Fibroblast of skin of left biceps (primary cell): ENCODE results near the gene SLC2A4RG.
"Not testable (repeated sequence)": the region's sequence is repeated elsewhere in the genome, so short reads cannot be mapped to it uniquely, and the experiment has no call there.

ENCODE experiments used
- DNase-seq, 2 experiments: peaks; one replicate each; pipeline ENCODE4 v3.0.0-alpha.2; 2013; ENCODE audit warnings: low read depth in 2 of 2

SLC2A4RG gene

DNA sequence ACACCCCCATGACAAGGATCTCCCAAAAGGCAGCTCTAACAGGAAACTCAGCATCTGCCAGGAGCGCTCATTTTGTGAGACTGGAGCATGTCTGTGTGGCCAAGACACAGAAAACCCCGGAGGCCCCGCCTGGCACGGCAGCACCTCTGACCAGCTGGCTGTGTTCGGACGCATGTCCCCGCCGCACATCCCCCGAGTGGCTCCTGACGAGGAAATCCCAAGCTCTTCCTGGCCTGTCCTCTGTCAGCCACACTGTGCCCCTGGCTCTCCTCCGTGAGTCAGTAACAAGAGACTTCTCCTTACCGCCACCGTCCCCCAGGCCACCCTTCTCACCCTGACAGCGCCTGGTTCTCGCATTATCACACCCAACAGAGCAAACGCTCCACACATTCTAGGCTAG is 14.4 kb downstream of the SLC2A4RG start:
- DNase-seq = no peak

DNA sequence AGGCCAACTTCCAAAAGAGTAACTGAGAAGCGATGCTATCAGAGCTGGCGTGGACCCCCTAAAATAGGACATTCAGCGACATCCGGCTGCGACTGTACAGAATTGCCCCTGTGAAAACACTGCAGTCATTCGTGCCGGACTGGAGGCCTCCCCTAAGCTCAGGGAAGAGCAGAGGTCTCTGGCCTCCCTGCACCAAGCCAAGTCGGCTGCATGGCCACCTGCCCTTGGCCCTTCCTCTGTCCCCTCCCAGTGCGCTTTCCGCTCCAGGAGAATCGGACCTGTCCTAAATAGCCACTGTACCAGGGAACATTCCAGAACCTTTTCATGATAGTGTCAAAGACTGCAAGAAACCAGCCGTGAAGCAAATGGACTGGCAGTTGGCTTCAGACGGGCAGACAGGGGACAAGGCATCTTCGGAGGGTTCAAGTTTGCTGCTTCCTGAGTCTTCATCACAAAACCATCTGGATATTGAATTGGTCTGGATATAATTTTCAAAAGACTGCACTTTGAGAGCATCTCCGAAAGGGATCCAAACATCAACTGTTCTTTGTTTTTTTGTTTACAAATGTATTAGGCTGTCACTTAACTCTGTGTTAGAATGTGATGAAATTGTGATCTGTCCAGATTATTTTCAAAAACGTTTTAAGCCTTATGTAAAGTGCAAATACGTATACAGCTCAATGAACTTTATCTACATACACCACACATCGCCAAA is 16.5 kb downstream of the SLC2A4RG start:
- no peak for DNase-seq

DNA sequence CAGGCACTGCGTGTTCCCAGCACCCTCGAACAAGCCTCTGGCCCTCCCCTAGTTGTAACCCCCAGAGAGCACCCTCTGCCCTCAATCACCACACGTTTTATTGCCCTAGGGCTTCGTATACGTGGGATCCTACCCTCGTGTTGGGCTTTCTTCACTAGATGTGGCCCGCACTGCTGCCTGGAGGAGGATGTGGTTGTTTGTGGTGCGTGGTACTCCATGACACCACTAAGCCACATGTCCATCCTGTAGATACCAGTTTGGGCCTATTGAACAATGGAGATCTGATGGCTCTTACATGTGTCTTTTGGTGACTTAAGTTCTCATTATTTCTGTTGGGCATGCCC is 17.0 kb downstream of the SLC2A4RG start:
- DNase-seq = no peak

DNA sequence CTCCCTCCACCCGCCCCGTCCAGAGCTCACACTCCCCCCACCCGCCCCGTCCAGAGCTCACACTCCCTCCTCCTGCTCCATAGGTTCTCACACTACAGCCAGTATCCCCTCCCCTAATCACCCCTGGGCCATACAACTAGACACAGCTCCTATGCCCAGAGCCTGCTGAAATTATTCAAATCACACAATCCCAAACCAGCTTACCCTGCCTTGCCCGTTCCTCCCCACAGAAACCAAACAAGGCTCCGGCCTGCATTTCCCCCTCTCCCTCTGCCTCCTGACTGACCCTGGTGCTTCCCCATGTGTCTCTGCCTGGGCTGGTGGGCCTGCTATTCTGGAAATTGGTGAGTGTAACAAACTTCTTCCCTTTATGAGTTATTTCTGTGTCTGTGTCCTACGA is 18.6 kb downstream of the SLC2A4RG start:
- DNase-seq = no peak

DNA sequence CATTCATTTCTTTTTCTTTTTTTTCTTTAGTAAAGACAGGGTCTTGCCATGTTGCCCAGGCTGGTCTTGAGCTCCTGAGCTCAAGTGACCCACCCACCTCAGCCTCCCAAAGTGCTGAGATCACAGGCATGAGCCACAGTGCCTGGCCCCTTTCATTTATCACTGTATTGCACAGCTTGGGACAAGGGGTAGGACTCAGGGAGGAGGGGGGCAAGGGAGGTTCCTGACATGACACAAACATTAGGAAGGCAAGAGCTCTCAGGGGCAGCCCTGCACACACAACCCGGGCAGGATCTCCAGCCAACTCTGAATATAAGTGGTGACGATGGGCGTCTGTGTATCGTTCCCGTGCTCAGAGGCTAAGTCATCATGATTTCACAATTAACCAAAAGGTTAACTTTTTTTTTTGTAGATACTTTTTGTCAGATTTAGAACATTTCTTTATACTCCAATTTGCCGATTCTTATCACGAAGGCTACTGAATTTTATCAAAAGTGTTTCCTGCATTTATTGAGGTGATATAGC is 19.9 kb downstream of the SLC2A4RG start:
- DNase-seq = no peak

DNA sequence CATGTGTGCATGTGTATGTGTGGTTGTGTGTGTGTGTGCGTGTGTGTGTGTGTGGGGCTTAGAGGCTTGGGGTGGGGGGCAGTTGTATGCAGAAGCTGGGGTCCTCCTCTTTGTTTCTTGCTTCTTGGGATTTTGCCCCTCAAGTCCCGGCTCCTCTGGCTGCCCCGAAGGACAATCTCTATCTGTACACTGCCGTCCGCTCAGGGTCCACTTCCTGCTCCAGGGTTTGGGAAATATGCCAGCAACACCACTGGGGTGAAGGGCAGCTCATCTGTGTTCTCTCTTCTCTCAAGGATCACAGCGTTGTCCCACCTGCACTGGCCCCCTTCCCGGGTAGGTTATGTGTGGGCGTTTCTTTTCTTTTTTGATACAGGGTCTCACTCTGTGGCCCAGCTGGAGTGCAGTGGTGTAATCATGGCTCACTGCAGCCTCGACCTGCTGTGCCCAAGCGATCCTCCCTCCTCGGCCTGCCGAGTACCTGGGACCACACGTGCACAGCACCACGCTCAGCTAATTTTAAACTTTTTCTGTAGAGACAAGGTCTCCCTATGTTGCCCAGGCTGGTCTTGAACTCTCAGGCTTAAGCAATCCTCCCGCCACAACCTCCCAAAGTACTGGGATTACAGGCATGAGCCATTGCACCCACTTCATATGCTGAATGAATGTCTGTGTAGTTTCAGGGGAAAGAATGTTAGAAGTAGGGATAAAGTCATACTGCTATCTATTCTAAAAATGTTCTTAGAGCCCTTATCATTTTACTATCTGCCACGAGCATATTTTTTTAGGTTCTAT is 25.7 kb downstream of the SLC2A4RG start:
- DNase-seq = no peak

DNA sequence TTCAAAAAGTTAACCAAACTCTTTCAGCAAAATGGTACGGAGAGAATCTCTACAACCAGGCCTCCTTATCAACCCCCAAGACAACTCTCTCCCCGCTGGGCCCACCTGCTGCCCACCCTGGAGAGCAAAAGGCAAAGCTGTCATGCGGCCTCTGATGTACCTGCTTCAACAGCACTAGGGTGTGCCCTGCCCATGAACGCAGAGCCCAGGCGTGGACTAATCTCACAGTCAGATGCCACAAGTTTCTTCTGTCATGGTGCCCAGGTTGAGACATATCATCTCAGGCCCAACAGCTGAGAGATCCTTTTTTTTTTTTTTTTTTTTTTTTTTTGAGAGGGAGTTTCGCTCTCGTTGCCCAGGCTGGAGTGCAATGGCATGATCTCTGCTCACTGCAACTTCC is 26.3 kb downstream of the SLC2A4RG start:
- no peak for DNase-seq

DNA sequence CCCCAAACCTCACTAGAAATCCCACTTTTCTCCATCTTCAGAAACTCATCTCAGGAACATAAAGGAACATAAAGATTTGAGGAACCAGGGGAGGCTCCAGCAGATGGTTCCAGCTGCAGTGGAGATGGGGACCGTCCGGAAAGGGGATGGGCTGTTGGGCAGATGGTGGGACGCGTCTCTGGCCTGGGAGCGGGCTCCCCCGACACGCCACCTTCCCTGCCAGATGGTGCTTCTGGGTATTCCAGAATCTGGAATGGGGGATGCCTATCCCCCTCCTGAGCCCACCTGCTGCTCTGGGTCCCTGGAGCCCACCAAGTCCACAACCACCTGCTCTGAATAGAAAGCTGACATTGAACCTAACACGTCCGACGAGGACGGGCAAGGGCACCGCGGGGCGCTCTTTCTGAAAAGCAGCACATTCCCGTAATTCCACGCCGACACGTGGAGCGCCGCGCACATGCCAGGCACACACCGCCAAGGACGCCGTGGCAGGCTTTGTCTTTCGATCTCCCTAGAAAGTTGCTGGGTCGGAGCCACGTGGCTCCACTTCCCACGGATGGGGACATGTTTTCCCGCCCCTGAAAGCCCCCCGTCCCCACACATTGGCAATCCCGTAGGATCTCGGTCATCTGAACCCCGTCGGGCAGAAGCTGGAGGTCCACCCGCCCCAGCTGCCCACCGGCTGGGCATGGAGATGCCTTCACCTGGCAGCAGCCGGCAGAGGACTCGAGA is 27.3 kb downstream of the SLC2A4RG start:
- DNase-seq = no peak

DNA sequence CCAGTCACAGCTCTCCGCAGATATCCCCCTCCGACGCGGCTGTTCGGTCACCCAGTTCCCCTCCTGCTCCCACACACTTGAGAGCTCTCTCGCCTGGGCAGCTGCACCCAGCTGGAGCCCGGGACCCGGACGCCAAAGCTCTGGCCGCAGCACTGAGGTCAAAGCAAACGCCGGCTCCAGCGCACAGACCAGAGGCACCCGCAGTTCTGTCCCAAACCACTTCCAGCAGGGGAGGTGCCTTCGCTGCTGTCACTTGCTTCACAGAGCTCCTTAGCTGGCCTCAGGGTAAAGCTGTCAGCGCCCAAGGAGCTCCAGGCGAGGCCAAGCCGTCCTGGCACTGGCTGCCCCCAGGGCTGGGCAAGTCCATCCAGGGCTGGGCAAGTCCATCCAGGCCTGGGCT is 27.9 kb downstream of the SLC2A4RG start:
- no peak for DNase-seq

DNA sequence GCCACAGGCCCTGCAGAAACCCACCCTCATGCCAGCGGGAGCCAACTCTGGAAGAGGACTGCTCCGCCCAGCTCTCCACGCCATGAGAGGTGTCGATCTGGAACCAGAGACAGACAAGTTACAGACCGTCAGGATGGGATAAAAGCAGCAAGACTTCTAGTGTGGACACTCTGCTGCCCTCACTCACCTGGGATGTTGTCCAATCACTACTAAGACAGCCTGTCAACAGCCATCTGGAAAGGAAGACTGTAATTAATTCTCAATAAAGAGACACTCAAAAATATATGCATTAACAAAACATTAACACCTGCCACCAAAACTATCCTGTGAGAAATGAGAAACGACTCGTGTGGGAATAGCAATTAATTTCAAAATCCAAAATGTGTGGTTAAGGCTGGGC is 28.3 kb downstream of the SLC2A4RG start:
- DNase-seq = no peak

DNA sequence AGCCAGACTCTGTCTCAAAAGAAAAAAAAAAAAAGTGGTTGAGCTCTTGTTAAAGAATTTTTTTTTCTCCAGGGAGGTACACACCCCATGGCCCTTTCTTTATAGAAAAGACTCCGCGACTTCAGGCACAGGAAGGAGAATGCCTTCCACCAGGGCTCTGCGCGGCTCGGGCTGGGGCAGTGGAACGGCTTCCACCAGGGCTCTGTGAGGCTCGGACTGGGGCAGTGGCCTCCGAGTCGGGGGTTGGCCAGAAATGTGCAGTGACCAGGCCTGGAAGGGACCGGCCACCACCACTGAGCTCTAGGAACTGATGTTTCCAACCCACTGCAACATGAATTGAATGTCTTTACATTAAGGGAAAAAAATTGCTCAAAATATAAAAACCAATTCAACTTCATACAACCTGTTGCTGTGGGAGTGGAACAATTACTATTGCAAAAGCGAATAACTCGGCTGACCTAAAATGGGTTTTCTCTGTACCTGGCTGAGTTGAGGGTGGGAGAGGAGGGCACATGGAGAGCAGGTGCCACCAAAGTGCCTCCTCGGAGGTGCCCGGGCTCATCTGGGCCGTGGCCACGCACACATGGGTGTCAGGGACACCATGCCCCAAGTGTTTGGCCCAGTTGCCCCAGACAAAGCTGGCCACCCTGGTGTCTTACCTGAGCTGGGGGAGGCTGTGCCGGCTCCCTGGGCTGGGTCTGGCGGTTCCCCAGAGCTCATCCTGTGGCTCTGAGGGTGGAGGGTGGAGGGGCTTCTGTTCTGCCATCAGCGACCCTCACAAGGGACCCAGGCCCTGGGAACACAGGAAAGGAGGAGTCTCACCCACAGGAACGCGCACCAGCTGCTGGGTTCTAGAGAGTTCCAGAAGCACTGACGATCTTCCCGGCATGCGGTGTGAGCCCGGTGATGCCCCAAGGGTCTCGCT is 29.3 kb downstream of the SLC2A4RG start:
- no peak for DNase-seq

DNA sequence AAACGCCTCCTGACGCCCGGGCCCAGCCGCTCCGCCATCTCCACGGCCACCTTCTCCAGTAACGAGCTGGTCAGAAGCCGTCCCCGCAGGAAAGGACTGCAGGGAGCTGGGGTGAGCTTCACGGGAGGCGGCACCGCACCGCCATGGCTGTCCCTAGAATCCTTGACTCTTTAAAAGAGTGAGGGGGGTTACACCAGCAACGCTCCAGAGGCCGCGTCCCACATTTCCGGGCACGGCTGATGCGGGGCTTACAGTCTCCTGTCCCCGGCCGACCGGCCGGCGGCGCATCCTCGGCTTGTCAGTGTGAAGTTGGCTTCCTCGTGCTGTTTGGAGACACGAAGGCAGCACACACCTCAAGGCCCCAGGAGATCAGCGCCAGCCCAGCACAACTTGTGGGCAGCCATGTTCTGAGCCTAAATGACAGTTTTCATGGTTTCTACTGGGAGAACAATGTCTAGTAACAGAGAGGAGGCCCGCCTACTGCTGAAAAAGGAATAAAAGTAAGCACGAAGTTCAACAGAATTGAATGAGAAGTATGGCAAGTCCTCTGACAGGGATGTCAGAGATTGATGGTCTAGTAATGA is 30.4 kb downstream of the SLC2A4RG start:
- no peak for DNase-seq

DNA sequence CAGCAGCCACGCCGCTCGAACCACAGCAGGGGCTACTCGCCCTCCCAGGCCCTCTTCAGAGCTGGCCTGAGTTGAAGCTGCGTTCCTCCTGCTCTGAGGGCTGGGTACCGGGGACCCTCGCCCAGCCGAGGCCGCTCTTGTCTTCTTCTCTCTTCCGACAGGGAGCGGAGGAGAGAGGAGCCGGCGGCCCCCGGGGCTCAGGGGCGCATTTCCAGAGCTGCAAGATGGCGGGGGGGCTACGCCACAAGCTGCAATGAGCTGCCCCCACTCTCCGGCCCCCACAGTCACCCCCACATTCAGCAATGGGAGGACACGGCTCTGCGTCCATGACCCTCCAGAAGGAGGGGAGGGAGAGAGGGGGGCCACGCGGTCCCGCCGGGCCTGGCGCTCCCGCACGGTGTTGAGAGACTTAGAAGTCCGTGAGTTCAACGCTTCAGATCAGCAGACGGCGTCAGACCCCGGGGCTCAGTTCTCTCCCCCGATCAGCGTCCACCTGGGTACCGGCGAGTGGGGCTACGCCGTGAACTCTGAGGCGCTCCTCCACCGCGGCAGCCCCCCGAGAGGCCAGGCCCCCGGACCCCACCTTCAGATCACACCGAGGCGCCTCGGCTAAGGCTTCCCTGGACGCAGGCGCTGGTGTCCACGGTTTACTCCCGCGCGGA is 31.6 kb downstream of the SLC2A4RG start:
- DNase-seq = no peak

DNA sequence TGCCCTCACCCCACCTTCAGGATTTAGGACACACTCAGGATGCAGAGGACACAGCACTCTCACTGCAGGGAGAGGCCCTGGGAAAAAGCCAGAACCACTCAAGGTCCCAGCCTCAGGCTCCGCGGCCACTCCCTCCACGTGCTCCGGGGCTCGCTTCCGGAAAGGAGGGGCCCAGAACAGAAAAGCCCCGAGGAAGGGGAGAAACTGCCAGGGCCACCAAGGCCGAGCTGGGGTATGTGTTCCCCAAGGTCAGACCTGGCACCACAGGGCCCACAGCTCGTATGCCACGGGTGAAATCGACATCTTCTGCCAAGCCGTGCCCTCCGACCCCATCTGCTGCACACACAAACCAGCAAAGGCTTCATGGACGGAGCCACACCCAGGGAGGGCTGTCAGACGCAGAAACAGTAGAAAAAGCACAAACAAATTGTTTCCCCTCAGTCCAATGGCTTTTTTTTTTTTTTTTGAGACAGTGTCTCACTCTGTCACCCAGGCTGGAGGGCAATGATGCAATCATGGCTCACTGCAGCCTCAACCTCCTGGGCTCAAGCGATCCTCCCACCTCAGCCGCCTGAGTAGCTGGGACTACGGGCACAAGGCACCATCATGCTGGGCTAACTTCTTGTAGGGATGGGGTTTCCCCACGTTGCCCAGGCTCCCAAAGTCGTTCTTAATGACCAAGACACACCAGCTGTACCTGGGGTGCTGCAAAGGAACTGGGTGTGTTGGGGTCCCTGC is 33.4 kb downstream of the SLC2A4RG start:
- no peak for DNase-seq

DNA sequence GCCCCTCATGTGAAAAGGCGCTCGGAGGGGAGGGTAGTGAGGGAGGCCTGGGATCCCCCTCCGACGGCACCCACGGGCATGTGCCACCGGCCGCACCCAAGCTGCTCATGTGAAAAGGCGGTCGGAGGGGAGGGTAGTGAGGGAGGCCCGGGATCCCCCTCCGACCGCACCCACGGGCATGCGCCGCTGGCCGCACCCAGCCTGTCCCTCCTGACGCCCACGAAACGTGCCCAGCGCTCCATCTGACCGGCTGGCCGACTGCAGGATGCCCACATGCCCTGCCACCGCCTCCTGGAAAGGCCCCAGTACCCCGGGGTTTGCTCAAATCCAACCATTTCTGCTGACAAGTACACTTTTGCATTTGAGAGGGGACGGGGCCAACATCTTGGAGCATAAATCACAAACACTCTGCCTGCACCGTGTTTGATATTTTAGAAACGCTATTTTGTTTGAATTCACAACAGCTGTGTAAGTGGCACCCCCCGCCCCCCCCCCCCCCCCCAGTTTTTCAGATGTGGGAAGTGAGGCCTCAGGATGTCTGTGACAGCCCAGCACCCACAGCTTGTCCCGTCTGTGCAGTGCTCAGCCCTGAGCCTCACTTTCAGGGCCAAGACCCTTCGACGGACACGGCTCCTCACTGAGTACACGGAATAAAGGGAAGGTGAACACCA is 34.1 kb downstream of the SLC2A4RG start:
- DNase-seq = no peak

DNA sequence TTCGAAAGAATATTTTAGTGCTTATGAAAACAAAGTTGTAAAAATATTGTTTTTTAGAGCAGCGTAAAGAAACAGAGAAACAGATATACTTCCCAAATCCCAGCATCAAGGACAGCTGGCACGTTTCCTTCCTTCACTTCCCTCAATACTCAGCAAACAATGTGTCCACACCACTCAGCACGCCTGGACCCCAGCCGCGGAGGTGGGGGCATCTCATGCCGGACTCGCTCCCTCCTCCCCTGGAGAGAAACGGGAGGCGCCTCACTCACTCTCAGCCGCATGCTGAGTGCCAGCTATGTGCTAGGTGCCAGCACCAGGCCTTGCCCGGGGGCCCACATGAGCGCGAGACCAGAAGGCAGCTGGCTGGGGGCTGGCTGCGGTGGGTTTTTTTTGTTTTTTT is 34.7 kb downstream of the SLC2A4RG start:
- no peak for DNase-seq

DNA sequence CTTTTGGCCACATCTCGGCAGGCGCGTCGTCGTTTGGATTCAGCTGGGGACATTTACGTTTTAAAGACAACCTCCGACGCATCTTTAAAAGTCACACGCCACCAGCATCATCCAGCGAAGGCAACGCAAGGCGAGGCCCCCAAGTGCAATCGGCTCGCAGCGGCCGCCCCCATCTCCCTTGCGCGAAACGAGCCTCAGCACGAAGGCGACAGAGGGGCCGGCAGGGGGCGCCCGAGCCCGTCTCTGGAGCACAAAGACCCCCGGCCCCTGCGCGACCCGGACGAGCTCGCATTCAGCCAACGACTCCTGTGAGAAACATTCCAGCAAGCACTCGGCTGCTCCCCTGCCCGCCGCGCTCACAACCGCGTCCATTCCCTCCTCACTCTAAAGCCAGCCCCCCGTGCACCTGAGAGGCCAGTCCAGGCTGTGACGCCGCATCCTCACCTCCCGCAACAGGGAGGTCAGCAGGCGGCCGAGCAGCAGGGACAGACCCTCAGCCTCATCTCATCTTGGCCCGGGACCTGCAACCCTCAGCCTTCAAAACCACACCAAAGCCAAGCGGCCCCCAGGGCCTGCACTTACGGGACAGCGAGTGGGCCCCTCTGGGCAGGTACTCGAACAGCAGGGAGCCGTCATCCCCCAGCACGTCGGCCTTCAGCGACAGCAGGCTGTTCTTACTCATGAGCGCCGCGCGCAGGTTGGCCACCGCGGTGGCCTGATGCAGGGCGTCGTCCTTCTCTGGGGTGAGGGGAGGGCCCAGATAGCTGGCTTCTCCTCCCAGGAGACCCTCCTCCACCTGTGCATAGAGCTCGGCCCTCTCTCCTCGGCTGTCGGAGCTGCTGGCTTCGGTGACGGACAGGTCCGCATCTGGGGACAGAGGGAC is 35.8 kb downstream of the SLC2A4RG start:
- DNase-seq = no peak

DNA sequence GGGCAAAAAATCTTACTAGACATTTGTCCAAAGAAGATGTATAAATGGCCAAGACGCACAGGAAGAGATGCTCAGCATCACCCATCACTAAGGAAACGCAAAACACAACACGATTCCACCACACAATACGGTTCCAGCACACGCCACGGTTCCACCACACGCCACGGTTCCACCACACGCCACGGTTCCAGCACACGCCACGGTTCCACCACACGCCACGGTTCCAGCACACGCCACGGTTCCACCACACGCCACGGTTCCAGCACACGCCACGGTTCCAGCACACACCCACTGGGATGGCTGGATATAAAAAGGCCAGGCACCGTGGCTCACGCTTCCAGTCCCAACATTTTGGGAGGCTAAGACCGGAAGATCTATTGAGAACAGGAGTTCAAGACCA is 37.3 kb downstream of the SLC2A4RG start:
- not testable (repeated sequence) for DNase-seq
